Mesothelial cell of epicardium (in vitro differentiated cells): ENCODE measurements around the gene KLHL30. TPM values are rescaled to one million over a fixed set of nuclear protein-coding genes. Genes with fewer than 3 reads are reported as not detected.

Source experiments
- DNase-seq, 2 experiments: peaks; one replicate each; pipeline ENCODE4 v3.0.0; 2021; ENCODE audit warnings: low spot score in 2 of 2; ENCODE audit not compliant: unreplicated experiment in 2 of 2
- H3K27ac Mint-ChIP-seq: 2 replicates; pipeline ENCODE4 v1.8.0; 2021; ENCODE audit warnings: mixed read lengths
- H3K27me3 Mint-ChIP-seq: 2 replicates; pipeline ENCODE4 v1.8.0; 2021; ENCODE audit warnings: low read depth, mixed read lengths
- H3K36me3 Mint-ChIP-seq: 2 replicates; pipeline ENCODE4 v1.8.0; 2021; ENCODE audit warnings: mixed read lengths
- H3K4me1 Mint-ChIP-seq: 2 replicates; pipeline ENCODE4 v1.8.0; 2021; ENCODE audit warnings: mixed read lengths
- H3K4me3 Mint-ChIP-seq: 2 replicates; pipeline ENCODE4 v1.8.0; 2021; ENCODE audit warnings: mild to moderate bottlenecking, moderate library complexity, mixed read lengths
- H3K9me3 Mint-ChIP-seq: 2 replicates; pipeline ENCODE4 v1.8.0; 2021; ENCODE audit warnings: mixed read lengths
- total RNA-seq: library from RNA; stranded (reverse); gene quantifications from 3 replicates; pipeline ENCODE4 v1.2.1, GENCODE V29; 2021
- TF ChIP-seq, protein P1 (sequence below): fragments of 200-600 bp; sonication (generic); IDR thresholded peaks from one replicate; pipeline ENCODE4 v1.5.0; 2021; ENCODE audit warnings: antibody characterized with exemption; ENCODE audit not compliant: unreplicated experiment

The KLHL30 gene
- total RNA-seq, 1 donor from 2014 or later = 0.16 TPM

DNA sequence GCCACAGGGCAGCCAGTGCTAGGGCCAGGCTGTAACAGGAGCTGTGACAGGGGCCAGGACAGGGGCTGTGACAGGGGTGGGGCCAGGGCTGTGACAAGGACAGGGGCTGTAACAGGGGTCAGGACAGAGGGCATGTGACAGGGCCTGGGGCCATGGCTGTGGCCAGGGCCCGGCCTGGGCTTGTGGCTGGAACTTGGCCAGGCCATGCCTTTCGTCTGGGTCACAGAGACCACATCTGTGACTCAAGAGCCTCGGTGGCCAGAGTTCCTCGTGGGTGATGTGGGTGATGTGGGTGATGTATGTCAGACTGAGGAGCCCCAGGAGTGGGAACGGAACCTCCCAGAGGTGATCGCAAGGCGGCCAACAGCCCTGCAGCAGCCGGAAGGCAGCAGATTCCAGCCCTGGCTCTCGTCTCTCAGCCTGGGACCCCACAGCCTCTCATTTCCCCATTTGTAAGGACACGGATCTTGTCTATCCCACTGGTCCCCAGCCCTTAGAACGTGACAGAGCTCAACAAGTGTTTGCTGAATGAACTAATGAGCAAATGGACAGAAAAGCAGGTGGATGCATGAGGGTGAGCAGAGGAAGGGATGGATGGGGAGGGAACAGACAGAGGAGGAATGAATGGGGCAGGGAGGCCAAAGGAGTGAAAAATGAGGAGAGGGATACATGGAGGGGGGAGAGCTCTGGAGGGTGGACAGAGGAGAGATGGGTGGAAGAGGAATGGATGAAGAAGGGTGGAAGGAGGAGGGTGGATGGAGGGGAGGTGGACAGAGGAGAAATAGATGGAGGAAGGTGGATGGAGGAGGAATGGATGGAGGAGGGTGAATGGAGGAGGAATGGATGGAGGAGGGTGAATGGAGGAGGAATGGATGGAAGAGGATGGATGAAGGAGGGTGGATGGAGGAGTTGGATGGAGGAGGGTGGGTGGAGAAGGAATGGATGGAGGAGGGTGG is 21.0 kb upstream of the KLHL30 start:
- no peak overlapping the region for H3K27ac Mint-ChIP-seq
- H3K27me3 Mint-ChIP-seq = peaks cover 32% of the 10 kb centered on the region
- TF ChIP-seq, protein P1, sequence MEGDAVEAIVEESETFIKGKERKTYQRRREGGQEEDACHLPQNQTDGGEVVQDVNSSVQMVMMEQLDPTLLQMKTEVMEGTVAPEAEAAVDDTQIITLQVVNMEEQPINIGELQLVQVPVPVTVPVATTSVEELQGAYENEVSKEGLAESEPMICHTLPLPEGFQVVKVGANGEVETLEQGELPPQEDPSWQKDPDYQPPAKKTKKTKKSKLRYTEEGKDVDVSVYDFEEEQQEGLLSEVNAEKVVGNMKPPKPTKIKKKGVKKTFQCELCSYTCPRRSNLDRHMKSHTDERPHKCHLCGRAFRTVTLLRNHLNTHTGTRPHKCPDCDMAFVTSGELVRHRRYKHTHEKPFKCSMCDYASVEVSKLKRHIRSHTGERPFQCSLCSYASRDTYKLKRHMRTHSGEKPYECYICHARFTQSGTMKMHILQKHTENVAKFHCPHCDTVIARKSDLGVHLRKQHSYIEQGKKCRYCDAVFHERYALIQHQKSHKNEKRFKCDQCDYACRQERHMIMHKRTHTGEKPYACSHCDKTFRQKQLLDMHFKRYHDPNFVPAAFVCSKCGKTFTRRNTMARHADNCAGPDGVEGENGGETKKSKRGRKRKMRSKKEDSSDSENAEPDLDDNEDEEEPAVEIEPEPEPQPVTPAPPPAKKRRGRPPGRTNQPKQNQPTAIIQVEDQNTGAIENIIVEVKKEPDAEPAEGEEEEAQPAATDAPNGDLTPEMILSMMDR = no peak
- peaks cover 10% of the 10 kb centered on the region for H3K9me3 Mint-ChIP-seq
- no peak overlapping the region for H3K4me3 Mint-ChIP-seq
- no peaks in the 10 kb centered on the region for H3K36me3 Mint-ChIP-seq
- DNase-seq = no peak
- H3K4me1 Mint-ChIP-seq = peaks cover 3% of the 10 kb centered on the region

- H3K27ac Mint-ChIP-seq = no peak overlapping the region
- no peak for DNase-seq
These were observed 18.6 kb upstream of the KLHL30 start for GRCh38 chr2:238119756-238120462.

DNA sequence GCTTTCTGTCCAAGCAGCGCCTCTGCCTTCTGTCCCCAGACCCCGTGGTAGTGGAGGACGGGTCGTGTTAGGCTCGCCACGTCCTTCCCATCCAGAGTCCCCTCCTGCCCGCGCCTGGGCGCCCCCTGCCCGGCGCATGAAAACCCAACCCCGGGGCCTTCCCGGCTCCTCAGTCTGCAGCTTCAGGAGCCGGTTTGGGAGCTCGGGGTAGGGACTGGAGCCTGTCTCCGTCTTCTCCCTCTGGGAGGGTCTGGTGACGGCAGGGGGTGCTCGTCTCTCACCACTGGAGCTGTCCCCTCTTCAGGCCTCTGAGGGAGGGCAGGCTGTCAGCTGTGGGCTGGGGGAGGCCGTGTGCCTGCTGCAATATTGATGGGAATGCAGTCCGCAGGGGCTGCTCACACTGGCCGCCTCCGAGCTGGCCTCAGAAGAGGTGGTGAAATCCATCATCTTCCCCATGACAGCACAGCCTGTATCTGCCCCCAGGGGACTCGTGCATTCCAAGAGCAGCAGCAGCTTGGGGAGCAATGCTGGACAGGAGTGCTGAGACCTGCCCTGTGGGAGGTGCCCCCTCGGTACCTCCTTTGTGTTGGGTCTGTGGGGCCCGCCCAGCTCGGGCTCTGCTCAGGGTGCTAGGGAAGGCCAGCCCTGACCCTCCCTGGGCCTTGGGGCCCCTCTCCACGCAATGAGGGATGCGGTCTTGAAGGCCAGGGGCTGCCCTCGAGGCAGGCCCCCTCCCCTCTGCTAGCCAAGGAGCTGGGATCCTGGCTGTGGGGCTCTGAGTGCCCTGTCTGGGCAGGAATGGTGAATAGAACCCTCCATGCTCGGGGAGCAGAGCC is 17.8 kb upstream of the KLHL30 start:
- peaks cover 32% of the 10 kb centered on the region for H3K27me3 Mint-ChIP-seq
- peaks cover 3% of the 10 kb centered on the region for H3K4me1 Mint-ChIP-seq
- TF ChIP-seq, protein P1 = no peak
- no peaks in the 10 kb centered on the region for H3K36me3 Mint-ChIP-seq
- peak in 1 of 2 experiments; percentile 62 for DNase-seq
- H3K4me3 Mint-ChIP-seq = no peak overlapping the region
- H3K9me3 Mint-ChIP-seq = no peaks in the 10 kb centered on the region
- H3K27ac Mint-ChIP-seq = no peak overlapping the region

More at GRCh38 chr2:238119756-238120462, 18.6 kb upstream of the KLHL30 start:
- no peaks in the 10 kb centered on the region for H3K36me3 Mint-ChIP-seq
- H3K4me1 Mint-ChIP-seq = peaks cover 3% of the 10 kb centered on the region
- H3K9me3 Mint-ChIP-seq = no peaks in the 10 kb centered on the region
- H3K27me3 Mint-ChIP-seq = peaks cover 32% of the 10 kb centered on the region
- no peak overlapping the region for H3K4me3 Mint-ChIP-seq
- TF ChIP-seq, protein P1 = no peak

DNA sequence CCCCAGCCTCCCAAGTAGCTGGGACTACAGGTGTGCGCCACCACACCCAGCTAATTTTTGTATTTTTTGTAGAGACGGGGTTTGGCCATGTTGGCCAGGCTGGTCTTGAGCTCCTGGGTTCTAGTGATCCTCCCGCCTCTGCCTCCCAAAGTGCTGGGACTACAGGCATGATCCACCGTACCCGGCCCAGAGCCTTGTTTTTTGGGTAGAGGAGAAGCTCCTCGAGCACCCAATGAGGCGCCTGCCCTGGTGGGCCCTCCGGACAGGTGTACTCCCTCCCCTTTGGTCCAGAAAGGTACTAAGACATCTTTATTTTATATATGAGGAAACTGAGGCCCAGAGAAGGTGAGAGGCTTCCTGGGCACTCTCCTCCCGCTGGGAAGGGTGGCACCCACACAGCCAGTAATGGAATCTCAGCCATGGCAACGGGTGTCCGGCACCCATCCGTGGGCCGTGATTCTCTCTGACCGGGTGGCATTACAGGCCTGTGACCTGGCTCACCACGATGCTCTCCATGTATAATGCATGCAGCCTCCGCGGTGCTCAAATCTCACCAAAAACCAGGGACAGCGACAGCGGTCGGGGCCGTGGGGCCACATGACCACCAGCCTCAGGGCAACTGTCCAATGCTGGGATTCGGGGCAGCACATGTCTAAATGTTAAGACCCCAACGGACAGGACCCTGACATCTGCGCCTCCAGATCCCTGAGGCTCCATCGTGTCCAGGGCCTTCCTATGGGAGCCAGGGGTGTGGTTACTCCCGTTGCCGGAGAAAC is 16.8 kb upstream of the KLHL30 start:
- Mint-ChIP-seq H3K4me3 (no peak overlapping the region), H3K9me3 (no peaks in the 10 kb centered on the region), H3K27ac (no peak overlapping the region), H3K27me3 (peaks cover 32% of the 10 kb centered on the region), H3K4me1 (peaks cover 3% of the 10 kb centered on the region), H3K36me3 (no peaks in the 10 kb centered on the region)
- DNase-seq = no peak
- TF ChIP-seq, protein P1 = no peak
